HepG2 (cell line): ENCODE data around the gene TBX3. TPM values are rescaled to one million over a fixed set of nuclear protein-coding genes. Genes with fewer than 3 reads are reported as not detected.

Experiments
- ATF7 ChIP-seq, 2 experiments: fragments of 450-650 bp in 1 of 2; sonication (generic) in 1 of 2; formaldehyde crosslinking in 1 of 2; IDR thresholded peaks; 2 replicates each; pipeline versions ENCODE4 v1.4.0 to v1.6.1; 2016 to 2020; ENCODE audit warnings: antibody characterized with exemption in 1 of 2, mild to moderate bottlenecking in 1 of 2, missing genetic modification reagents in 1 of 2
- DNMT1 ChIP-seq: sonication (generic); formaldehyde crosslinking; IDR thresholded peaks from 2 replicates; pipeline ENCODE4 v1.5.1; 2020; ENCODE audit warnings: mild to moderate bottlenecking, missing genetic modification reagents
- HES4 ChIP-seq: sonication (generic); formaldehyde crosslinking; IDR thresholded peaks from 2 replicates; pipeline ENCODE4 v1.9.0; 2021; ENCODE audit warnings: mild to moderate bottlenecking, missing genetic modification reagents, borderline replicate concordance
- IRX3 ChIP-seq: sonication (generic); formaldehyde crosslinking; IDR thresholded peaks from 2 replicates; pipeline ENCODE4 v1.8.1; 2023; ENCODE audit warnings: mild to moderate bottlenecking, low read depth, missing genetic modification reagents, borderline replicate concordance
- KLF9 ChIP-seq: IDR thresholded peaks from 2 replicates; pipeline ENCODE4 v1.6.1; 2016; ENCODE audit warnings: low read depth
- MATR3 ChIP-seq: sonication (generic); formaldehyde crosslinking; IDR thresholded peaks from 2 replicates; pipeline ENCODE4 v1.4.0; 2020; ENCODE audit warnings: missing genetic modification reagents
- MYC ChIP-seq: sonication (generic); formaldehyde crosslinking; IDR thresholded peaks from 2 replicates; pipeline ENCODE4 v1.9.0; 2021; ENCODE audit warnings: missing genetic modification reagents, borderline replicate concordance
- NCOR1 ChIP-seq: fragments of 200-600 bp; sonication (generic); IDR thresholded peaks from 2 replicates; pipeline ENCODE4 v1.7.0; 2017; ENCODE audit warnings: antibody characterized with exemption, low read length, borderline replicate concordance
- STAG1 ChIP-seq: sonication (generic); formaldehyde crosslinking; IDR thresholded peaks from 2 replicates; pipeline ENCODE4 v1.4.0; 2020; ENCODE audit warnings: missing genetic modification reagents
- TGIF2 ChIP-seq: IDR thresholded peaks from 2 replicates; pipeline ENCODE4 v1.6.1; 2016; ENCODE audit warnings: control low read depth, missing compliant biosample characterization
- ZBTB2 ChIP-seq: sonication (generic); formaldehyde crosslinking; IDR thresholded peaks from 2 replicates; pipeline ENCODE4 v1.8.0; 2022; ENCODE audit warnings: low read depth, missing genetic modification reagents
- ZBTB20 ChIP-seq: sonication (generic); formaldehyde crosslinking; IDR thresholded peaks from 2 replicates; pipeline ENCODE4 v1.8.1; 2023; ENCODE audit warnings: missing genetic modification reagents, low read depth, mild to moderate bottlenecking, borderline replicate concordance
- ZFYVE20 ChIP-seq: sonication (generic); formaldehyde crosslinking; IDR thresholded peaks from 2 replicates; pipeline ENCODE4 v1.8.0; 2023; ENCODE audit warnings: low read depth, mild to moderate bottlenecking, moderate library complexity, missing genetic modification reagents, borderline replicate concordance
- ZNF138 ChIP-seq: sonication (generic); formaldehyde crosslinking; IDR thresholded peaks from 2 replicates; pipeline ENCODE4 v1.5.0; 2020; ENCODE audit warnings: mild to moderate bottlenecking, low read depth, missing genetic modification reagents
- ZNF335 ChIP-seq: sonication (generic); formaldehyde crosslinking; IDR thresholded peaks from 2 replicates; pipeline ENCODE4 v1.4.0; 2020; ENCODE audit warnings: missing genetic modification reagents
- ZNF432 ChIP-seq: sonication (generic); formaldehyde crosslinking; IDR thresholded peaks from 2 replicates; pipeline ENCODE4 v1.5.0; 2020; ENCODE audit warnings: missing genetic modification reagents, mild to moderate bottlenecking, borderline replicate concordance
- ZNF557 ChIP-seq: sonication (generic); formaldehyde crosslinking; IDR thresholded peaks from 2 replicates; pipeline ENCODE4 v1.4.0; 2020; ENCODE audit warnings: missing genetic modification reagents
- ZNF598 ChIP-seq: sonication (generic); formaldehyde crosslinking; IDR thresholded peaks from 2 replicates; pipeline ENCODE4 v1.5.1; 2020; ENCODE audit warnings: mild to moderate bottlenecking, missing genetic modification reagents, borderline replicate concordance
- ZNF629 ChIP-seq: sonication (generic); formaldehyde crosslinking; conservative IDR thresholded peaks from 2 replicates; pipeline ENCODE4 v1.5.0; 2020; ENCODE audit warnings: missing genetic modification reagents
- ZNF737 ChIP-seq: sonication (generic); formaldehyde crosslinking; IDR thresholded peaks from 2 replicates; pipeline ENCODE4 v1.5.0; 2020; ENCODE audit warnings: missing genetic modification reagents, mild to moderate bottlenecking, borderline replicate concordance
- ZNF746 ChIP-seq: sonication (generic); formaldehyde crosslinking; IDR thresholded peaks from 2 replicates; pipeline ENCODE4 v1.8.0; 2022; ENCODE audit warnings: mild to moderate bottlenecking, missing genetic modification reagents
- ZNF747 ChIP-seq: sonication (generic); formaldehyde crosslinking; IDR thresholded peaks from 2 replicates; pipeline ENCODE4 v1.8.1; 2023; ENCODE audit warnings: missing genetic modification reagents, mild to moderate bottlenecking, borderline replicate concordance
- polyA plus RNA-seq, 8 experiments: library from polyadenylated mRNA; depleted of rRNA in 3 of 8; stranded (reverse) in 7 of 8; unstranded in 1 of 8; fragments of >200 nt; fragmentation: Illumina TruSeq in 4 of 8; extraction: Trizol in 4 of 8; gene quantifications; 2 replicates each; pipeline versions ENCODE4 v1.2.1 to v1.2.3, GENCODE V29; 2011 to 2016; ENCODE audit warnings: low read depth in 4 of 8, missing spikeins in 1 of 8, mixed read lengths in 1 of 8; ENCODE audit not compliant: insufficient read depth in 1 of 8
- total RNA-seq, 5 experiments: library from RNA; depleted of rRNA; stranded (reverse); fragments of >200 nt; fragmentation: Illumina TruSeq; extraction: Trizol; gene quantifications; 2 replicates each; pipeline ENCODE4 v1.2.3, GENCODE V29; 2016; ENCODE audit warnings: low read depth in 1 of 5
- TF ChIP-seq, protein P1 (sequence below): IDR thresholded peaks from 2 replicates; pipeline ENCODE4 v1.6.1; 2012; ENCODE audit warnings: low read depth, low read length, improper control_type of control experiment
- TF ChIP-seq, protein P2 (sequence below): sonication (generic); formaldehyde crosslinking; IDR thresholded peaks from 2 replicates; pipeline ENCODE4 v1.5.1; 2020; ENCODE audit warnings: mild to moderate bottlenecking, missing genetic modification reagents, moderate library complexity

The TBX3 gene
- total and polyA plus RNA-seq, 2 of the 13 experiments (the other 11 are each of a cell fraction or from before 2014, with no cell fraction given), result 27.1 to 42.4 TPM

DNA sequence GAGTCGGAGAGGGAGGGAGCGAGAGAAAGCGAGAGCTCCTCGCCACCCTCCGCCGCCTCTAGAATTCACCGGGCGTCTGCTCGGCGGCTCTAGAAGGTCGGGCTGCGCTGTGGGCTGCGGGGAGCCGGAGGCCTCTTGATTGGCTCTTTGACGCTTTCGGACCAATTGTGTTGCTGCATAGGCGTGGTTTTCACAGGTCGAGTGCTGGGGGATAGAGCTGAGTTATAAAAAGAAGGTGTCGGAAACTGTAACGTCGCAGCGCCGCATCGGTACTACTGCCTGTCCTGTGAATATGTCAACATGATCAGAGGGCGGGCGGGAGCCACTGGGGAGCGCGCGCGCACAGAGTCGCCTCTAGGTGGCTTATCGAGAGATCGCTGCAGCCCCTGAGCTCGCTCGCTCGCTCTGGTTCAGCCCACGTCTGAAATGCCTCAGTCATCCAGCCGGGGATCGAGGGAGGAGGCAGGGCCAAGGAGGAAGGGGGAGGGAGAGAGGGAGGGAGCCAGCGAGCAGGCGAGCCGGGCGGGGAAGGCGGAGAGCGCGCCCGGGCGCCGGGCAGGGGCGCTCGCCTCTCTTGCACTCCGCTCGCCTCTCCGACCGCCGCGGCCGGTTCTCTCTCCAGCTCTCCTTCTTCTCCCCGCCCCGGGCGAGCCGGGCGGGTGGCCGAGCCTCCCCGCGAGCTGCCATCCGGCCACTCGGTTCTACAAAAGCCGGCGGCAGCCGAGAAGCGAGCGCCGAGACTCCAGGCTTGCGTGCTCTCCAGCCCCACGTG is at the start of gene TBX3 (continued):
- TF ChIP-seq NCOR1 (peak; percentile 43; the same call in 1 of the 2 replicates), ZNF432 (no peak), ZNF335 (CRISPR knock-in tag) (no peak; the same call in 1 of the 2 replicates), ZBTB2 (CRISPR knock-in tag) (peak; percentile 61; the same call in 1 of the 2 replicates), ZNF746 (CRISPR knock-in tag) (peak; percentile 95), ZNF557 (CRISPR knock-in tag) (0 out of 2 replicates have a peak, but pooled peaks have one; percentile 17), ZFYVE20 (CRISPR knock-in tag) (no peak), ZNF737 (CRISPR knock-in tag) (no peak), ZNF138 (CRISPR knock-in tag) (0 out of 2 replicates have a peak, but pooled peaks have one; percentile 47), IRX3 (CRISPR knock-in tag) (no peak; the same call in 1 of the 2 replicates), ZNF629 (CRISPR knock-in tag) (no peak; the same call in 1 of the 2 replicates), ZNF598 (CRISPR knock-in tag) (no peak), KLF9 (CRISPR knock-in tag) (no peak), MATR3 (CRISPR knock-in tag) (no peak), ZNF747 (CRISPR knock-in tag) (peak; percentile 60; the same call in 1 of the 2 replicates), ZBTB20 (CRISPR knock-in tag) (no peak; the same call in 1 of the 2 replicates), DNMT1 (CRISPR knock-in tag) (0 out of 2 replicates have a peak, but pooled peaks have one; percentile 71), STAG1 (peak; percentile 71), TGIF2 (CRISPR knock-in tag) (peak; percentile 89), MYC (CRISPR knock-in tag) (peak; percentile 89; the same call in 1 of the 2 replicates), ATF7 (IDR thresholded peaks at IDR 0.05) (no peak), ATF7 (CRISPR knock-in tag; IDR thresholded peaks at IDR 0.05) (no peak; the same call in 1 of the 2 replicates), HES4 (CRISPR knock-in tag) (no peak)
- TF ChIP-seq, protein P1, sequence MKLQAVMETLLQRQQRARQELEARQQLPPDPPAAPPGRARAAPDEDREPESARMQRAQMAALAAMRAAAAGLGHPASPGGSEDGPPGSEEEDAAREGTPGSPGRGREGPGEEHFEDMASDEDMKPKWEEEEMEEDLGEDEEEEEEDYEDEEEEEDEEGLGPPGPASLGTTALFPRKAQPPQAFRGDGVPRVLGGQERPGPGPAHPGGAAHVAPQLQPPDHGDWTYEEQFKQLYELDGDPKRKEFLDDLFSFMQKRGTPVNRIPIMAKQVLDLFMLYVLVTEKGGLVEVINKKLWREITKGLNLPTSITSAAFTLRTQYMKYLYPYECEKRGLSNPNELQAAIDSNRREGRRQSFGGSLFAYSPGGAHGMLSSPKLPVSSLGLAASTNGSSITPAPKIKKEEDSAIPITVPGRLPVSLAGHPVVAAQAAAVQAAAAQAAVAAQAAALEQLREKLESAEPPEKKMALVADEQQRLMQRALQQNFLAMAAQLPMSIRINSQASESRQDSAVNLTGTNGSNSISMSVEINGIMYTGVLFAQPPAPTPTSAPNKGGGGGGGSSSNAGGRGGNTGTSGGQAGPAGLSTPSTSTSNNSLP, result peak; percentile 80; the same call in 1 of the 2 replicates
- TF ChIP-seq, protein P2, sequence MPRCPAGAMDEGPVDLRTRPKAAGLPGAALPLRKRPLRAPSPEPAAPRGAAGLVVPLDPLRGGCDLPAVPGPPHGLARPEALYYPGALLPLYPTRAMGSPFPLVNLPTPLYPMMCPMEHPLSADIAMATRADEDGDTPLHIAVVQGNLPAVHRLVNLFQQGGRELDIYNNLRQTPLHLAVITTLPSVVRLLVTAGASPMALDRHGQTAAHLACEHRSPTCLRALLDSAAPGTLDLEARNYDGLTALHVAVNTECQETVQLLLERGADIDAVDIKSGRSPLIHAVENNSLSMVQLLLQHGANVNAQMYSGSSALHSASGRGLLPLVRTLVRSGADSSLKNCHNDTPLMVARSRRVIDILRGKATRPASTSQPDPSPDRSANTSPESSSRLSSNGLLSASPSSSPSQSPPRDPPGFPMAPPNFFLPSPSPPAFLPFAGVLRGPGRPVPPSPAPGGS (CRISPR knock-in tag), result no peak; the same call in 1 of the 2 replicates
